GM20431 (cell line): Measurements from ENCODE around the gene COMMD1.

ENCODE experiments used
- in situ Hi-C: fragments of 300-500 bp; cut with MseI, MboI; formaldehyde crosslinking; loops from one replicate; pipeline ENCODE4 v1.15.0; 2020; ENCODE audit warnings: low sequenced_read_pairs; ENCODE audit not compliant: unreplicated experiment

The COMMD1 gene

DNA sequence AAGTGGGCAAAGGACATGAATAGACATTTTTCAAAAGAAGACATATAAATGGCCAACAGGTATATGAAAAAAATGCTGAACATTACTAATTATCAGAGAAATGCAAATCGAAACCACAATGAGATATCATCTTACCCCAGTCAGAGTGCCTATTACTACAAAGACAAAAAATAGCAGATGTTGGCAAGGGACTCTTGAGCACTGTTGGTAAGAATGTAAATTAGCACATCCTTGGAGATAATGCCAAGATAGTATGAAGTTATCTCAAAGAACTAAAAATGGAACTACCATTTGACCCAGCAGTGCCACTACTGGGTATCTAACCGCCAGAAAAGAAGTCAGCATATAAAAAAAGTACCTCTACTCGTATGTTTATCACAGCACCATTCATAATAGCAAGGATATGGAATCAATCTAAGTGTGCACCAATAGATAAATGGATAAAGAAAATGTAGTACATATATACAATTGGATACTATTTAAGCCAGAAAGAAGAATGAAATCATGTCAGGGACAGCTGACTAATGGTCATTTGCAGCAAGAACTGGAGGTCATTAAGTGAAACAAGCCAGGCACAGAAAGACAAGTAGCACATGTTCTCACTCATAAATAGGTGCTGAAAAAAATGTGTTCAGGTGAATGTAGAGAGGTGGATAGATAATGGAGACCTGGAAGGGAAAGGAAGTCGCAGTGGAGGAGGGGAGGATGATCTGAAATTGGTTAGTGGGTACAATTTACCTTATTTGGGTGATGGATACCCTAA, 148.7 kb downstream of the COMMD1 start:
- in situ Hi-C loops, result no loop called here

DNA sequence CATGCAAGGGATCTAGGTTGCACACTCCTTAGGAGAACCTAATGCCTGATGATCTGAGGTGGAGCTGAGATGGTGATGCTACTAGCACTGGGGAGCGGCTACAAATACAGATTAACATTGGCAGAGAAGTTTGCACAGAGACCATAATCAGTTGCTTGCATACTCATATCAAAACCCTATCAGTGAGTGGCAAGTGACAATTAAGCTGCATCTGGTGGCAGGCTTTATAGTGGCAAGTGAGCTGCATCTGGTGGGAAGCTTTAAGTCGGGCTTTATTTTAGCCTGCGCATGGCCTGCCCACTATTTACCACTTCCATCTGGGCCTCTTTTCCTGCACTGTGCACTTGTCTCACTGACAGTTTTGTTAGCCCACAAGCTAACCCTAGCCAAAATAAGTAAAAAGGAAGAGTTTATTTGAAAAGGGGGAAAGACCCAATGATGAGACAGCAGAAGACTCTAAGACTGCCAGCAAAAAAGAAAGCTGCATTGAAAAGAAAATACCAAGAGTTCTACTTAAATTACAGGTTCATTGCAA, 149.5 kb downstream of the COMMD1 start:
- in situ Hi-C loops, result no loop called here

GRCh38 chr2:62055724-62056336, 150.4 kb downstream of the COMMD1 start:
- in situ Hi-C loops, result no loop called here

- in situ Hi-C loops, result no loop called here
These were observed 150.9 kb downstream of the COMMD1 start for GRCh38 chr2:62056341-62056740.

DNA sequence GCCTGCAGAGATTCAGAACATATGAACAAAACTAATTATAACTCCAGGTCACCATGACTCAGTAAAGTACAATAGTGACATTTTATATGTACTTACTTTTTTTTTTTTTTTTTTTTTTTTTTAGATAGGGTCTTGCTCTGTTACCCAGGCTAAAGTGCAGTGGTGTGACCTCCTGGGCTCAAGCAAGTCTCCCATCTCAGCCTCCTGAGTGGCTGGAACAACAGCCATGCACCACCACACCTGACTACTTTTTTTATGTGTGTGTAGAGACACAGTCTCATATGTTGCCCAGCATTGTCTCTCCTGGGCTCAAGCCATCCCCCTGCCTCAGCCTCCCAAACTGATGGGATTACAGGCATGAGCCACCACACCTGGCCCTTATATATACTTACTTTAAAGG, 159.8 kb downstream of the COMMD1 start:
- in situ Hi-C loops, result no loop called here

DNA sequence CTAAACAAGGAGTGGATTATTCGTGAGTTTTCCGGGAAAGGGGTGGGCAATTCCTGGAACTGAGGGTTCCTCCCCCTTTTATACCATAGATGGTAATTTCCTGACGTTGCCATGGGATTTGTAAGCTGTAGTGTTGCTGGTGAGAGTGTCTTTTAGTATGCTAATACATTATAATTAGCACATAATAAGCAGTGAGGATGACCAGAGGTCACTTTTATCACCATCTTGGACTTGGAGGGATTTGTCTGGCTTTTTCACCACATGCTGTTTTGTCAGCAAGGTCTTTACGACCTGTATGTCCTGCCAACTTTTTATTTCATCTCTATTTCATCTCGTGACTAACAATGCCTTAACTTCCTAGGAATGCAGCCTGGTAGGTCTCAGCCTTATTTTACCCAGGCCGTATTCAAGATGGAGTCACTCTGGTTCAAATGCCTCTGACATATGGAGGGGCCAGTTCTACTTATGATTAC, 165.7 kb downstream of the COMMD1 start:
- in situ Hi-C loops, result no loop called here

GRCh38 chr2:62071760-62072680, 166.5 kb downstream of the COMMD1 start:
- in situ Hi-C loops, result no loop called here

DNA sequence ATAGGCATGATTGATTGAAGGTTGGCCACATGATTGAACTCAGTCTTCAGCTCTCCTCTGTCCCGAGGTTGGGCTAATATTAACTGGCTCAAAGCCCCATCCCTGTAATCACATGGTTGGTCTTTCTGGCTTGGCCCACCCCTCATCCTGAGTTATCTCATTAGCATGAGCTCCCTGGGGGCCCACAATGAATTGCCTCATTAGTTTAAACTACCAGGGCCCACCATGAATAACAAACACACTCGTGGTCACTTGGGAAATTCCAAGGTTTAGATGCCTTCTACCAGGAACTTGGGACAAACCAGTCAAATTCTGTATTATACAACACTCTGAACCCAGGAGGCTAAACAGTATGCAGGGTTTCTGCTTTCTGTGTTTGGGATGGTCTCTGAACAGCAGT, 168.8 kb downstream of the COMMD1 start:
- in situ Hi-C loops, result no loop called here

GRCh38 chr2:62076980-62077638, 171.6 kb downstream of the COMMD1 start:
- in situ Hi-C loops, result no loop called here

GRCh38 chr2:62084801-62085200, 179.3 kb downstream of the COMMD1 start:
- in situ Hi-C loops, result no loop called here

GRCh38 chr2:62089658-62090057, 184.2 kb downstream of the COMMD1 start:
- in situ Hi-C loops, result no loop called here

GRCh38 chr2:62091471-62091870, 186.0 kb downstream of the COMMD1 start:
- in situ Hi-C loops, result no loop called here

DNA sequence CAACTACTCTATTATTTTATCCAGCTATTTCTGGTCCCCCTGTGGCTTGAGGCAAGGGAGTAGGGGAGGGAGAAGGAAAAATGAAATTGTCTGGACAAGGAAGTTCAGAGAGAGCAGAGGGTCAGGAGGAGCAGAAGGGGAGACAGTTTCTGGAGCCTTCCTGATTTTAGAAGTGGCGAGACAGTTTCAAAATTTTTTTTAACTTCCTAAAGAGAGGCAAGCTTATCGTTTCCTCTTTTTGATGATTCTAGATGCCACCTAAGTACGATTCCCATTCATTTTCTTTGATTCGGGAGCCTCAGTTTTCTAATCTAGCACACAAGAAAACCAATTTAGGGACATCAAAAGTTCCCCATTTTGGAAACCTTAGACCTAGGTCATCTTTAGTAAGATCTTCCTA, 193.6 kb downstream of the COMMD1 start:
- in situ Hi-C loops, result no loop called here

GRCh38 chr2:62099523-62100175, 194.2 kb downstream of the COMMD1 start:
- in situ Hi-C loops, result no loop called here

DNA sequence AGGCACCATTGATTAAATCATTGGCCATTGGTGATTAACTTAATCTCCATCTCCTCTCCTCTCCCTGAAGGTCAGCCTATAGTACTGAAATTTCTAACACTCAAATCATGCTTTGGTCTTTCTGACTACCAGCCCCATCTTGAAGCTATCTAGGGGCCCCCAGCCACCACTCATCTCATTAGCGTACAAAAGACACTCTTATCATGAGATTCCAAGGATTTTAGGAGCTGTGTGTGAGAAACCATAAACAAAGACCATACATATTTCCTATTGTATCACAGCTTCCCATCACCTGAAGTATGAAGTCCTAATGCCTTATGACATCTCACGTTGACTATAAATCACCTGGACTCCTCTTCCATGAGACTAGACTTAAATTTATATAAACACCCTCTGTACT, 196.4 kb downstream of the COMMD1 start:
- in situ Hi-C loops, result no loop called here

- in situ Hi-C loops, result no loop called here
These were observed 197.0 kb downstream of the COMMD1 start for GRCh38 chr2:62102402-62102920.

GRCh38 chr2:62109554-62109953, 204.1 kb downstream of the COMMD1 start:
- in situ Hi-C loops, result no loop called here

GRCh38 chr2:62110415-62111025, 205.0 kb downstream of the COMMD1 start:
- in situ Hi-C loops, result no loop called here

- in situ Hi-C loops, result no loop called here
These were observed 206.7 kb downstream of the COMMD1 start for GRCh38 chr2:62112179-62112578.
